Right cardiac atrium (tissue), 5 donors: Measurements from ENCODE around the gene SSBP4. TPM values are rescaled to one million over a fixed set of nuclear protein-coding genes. Genes with fewer than 3 reads are reported as not detected.
A peak's percentile ranks its signal among the peaks of the same experiment; 100 is the strongest.
"Not testable (repeated sequence)": the region's sequence is repeated elsewhere in the genome, so short reads cannot be mapped to it uniquely, and the experiment has no call there.

Experiments
- ATAC-seq, 2 donors: fragments of 200-7000 bp; cut with Tn5 transposase; one replicate each; pipeline versions ENCODE4 v1.8.0 to v1.9.1; 2020; ENCODE audit warnings: moderate library complexity in 2 of 2, mild to moderate bottlenecking in 1 of 2
- DNase-seq, 3 donors: peaks; one replicate each; pipeline ENCODE4 v3.0.0-alpha.2; 2020
- H3K27ac ChIP-seq: one replicate; pipeline ENCODE4 v1.5.1; 2013; ENCODE audit warnings: mild to moderate bottlenecking, low read length, control low read depth, moderate library complexity
- H3K27me3 ChIP-seq: one replicate; pipeline ENCODE4 v1.6.1; 2013; ENCODE audit not compliant: control insufficient read depth, insufficient read depth
- H3K4me1 ChIP-seq: one replicate; pipeline ENCODE4 v1.6.1; 2013; ENCODE audit warnings: low read length; ENCODE audit not compliant: control insufficient read depth, insufficient read depth
- H3K4me3 ChIP-seq: one replicate; pipeline ENCODE4 v1.5.1; 2013; ENCODE audit warnings: low read length, control low read depth
- H3K9me3 ChIP-seq: one replicate; pipeline ENCODE4 v1.6.1; 2013; ENCODE audit warnings: low read length; ENCODE audit not compliant: control insufficient read depth
- WGBS: extraction: QIAGEN DNeasy Blood & Tissue Kit; methylation state at CpG from one replicate; pipeline ENCODE4 v1.1.7; 2013; 5-methylcytosine and 5-hydroxymethylcytosine counted together
- intact Hi-C, 4 donors: fragments of 100-400 bp; cut with DNase I; formaldehyde crosslinking; loops; one replicate each; pipeline versions ENCODE4 v1.11.0 to v1.14.0; 2022 to 2023
- long read RNA-seq, 4 donors: library from polyadenylated mRNA; unstranded; transcript quantifications; one replicate each; pipeline ENCODE4 v2.0.0, GENCODE V29; 2020 to 2021
- polyA plus RNA-seq: library from polyadenylated mRNA; stranded (reverse); fragments of 200-250 nt; gene quantifications from one replicate; pipeline ENCODE4 v1.2.3, GENCODE V29; 2013
- total RNA-seq, 4 donors: library from RNA; stranded (reverse); fragmentation: NEBNext Ultra II Directional; extraction: Animal tissue kit (Norgen Biotek cat#: 25700); gene quantifications; one replicate each; pipeline ENCODE4 v1.2.1, GENCODE V29; 2021
- donor health status: healthy with polysubstance abuse.
- donor health status: DM: no; HTN: yes; CAD: no.
- donor health status: DM: no; HTN: no; CAD: no.
- donor health status: DM: no; HTN: yes; CAD: no; lungs with severe emphysema.
- donor health status: DM: yes; HTN: yes; CAD: no.

Gene SSBP4
- total RNA-seq (10 to 100 TPM; 32.7 to 40.0 (median 37.8) TPM), polyA plus RNA-seq (36.2 TPM)
- long read RNA-seq, donor 1, transcript SSBP4-201 (18 exons, 1,768 nt): minor isoform, 9 of 100 reads
- long read RNA-seq, donor 1, transcript SSBP4-202 (17 exons, 1,721 nt): major isoform, 30 of 100 reads
- long read RNA-seq, donor 1, partial matches to known transcripts: 11 of 100 reads
- long read RNA-seq, donor 1, other reads (novel, unspliced or antisense): 45 of 100 reads
- long read RNA-seq, donor 2, transcript SSBP4-201 (18 exons, 1,768 nt): minor isoform, 5 of 62 reads
- long read RNA-seq, donor 2, transcript SSBP4-202 (17 exons, 1,721 nt): major isoform, 11 of 62 reads
- long read RNA-seq, donor 2, partial matches to known transcripts: 11 of 62 reads
- long read RNA-seq, donor 2, other reads (novel, unspliced or antisense): 34 of 62 reads
- long read RNA-seq, donor 3, partial matches to known transcripts: 6 of 12 reads
- long read RNA-seq, donor 3, other reads (novel, unspliced or antisense): 1 of 12 reads
- long read RNA-seq, donor 4, transcript SSBP4-202 (17 exons, 1,721 nt): major isoform, 12 of 39 reads
- long read RNA-seq, donor 4, partial matches to known transcripts: 10 of 39 reads
- long read RNA-seq, donor 4, other reads (novel, unspliced or antisense): 14 of 39 reads

- Histone ChIP-seq H3K4me1 (peaks cover 12% of the 10 kb centered on the region), H3K27ac (peak within 1 kb of the TSS; percentile 62), H3K27me3 (no peaks in the 10 kb centered on the region), H3K4me3 (peak within 1 kb of the TSS; percentile 69), H3K9me3 (no peaks in the 10 kb centered on the region)
- ATAC-seq: peak in 1 of 2 donors; percentile 5
- intact Hi-C loops: loop anchor here in 2 of 4 donors (10.0 kb wide), 2 partner anchors 144 to 214 kb away; partner anchors contain the start of genes RAB3A (in 2 of the 2) and IQCN (in 1 of the 2)
- peak; percentile 77 to 93 (median 93) for DNase-seq
- WGBS: under 1% methylated on average over 78 of the region's 80 CpGs
These were observed at the start of gene SSBP4 for GRCh38 chr19:18419195-18419698. Gene SSBP4 (plus strand): TSS chr19:18419398. CDS start chr19:18419649, 251 bp downstream.

GRCh38 chr19:18373407-18373891 lies 45.7 kb upstream of the SSBP4 start:
- ATAC-seq (no peak), DNase-seq (no peak)
- peaks cover 11% of the 10 kb centered on the region for H3K4me1 ChIP-seq
- no peaks in the 10 kb centered on the region for H3K9me3 ChIP-seq
- H3K27me3 ChIP-seq: no peaks in the 10 kb centered on the region
- WGBS: 59% methylated on average over 4 of the region's 4 CpGs
- intact Hi-C loops: no loop called here
- H3K4me3 ChIP-seq: no peak overlapping the region
- peak overlapping the region; percentile 19 for H3K27ac ChIP-seq

GRCh38 chr19:18373892-18374629 lies 45.1 kb upstream of the SSBP4 start:
- H3K27ac ChIP-seq: peak overlapping the region; percentile 43
- H3K4me1 ChIP-seq: peaks cover 11% of the 10 kb centered on the region
- DNase-seq: peak; percentile 94 to 95 (median 95)
- intact Hi-C loops: no loop called here
- 26% methylated on average over 17 of the region's 17 CpGs for WGBS
- ATAC-seq: peak; percentile 94 to 97
- H3K27me3 ChIP-seq: no peaks in the 10 kb centered on the region
- H3K4me3 ChIP-seq: no peak overlapping the region
- H3K9me3 ChIP-seq: no peaks in the 10 kb centered on the region

- no peak for ATAC-seq
- DNase-seq: no peak
- 88% methylated on average over 6 of the region's 6 CpGs for WGBS
- no peak overlapping the region for H3K4me3 ChIP-seq
- intact Hi-C loops: no loop called here
- H3K27ac ChIP-seq: no peak overlapping the region
- no peaks in the 10 kb centered on the region for H3K9me3 ChIP-seq
- peaks cover 14% of the 10 kb centered on the region for H3K4me1 ChIP-seq
- H3K27me3 ChIP-seq: no peaks in the 10 kb centered on the region
These were observed 42.2 kb upstream of the SSBP4 start for GRCh38 chr19:18377026-18377425.

- peaks cover 3% of the 10 kb centered on the region for H3K4me1 ChIP-seq
- H3K9me3 ChIP-seq: no peaks in the 10 kb centered on the region
- ATAC-seq (peak; percentile 78 to 82), DNase-seq (peak; percentile 87 to 94 (median 89))
- no peak overlapping the region for H3K4me3 ChIP-seq
- 36% methylated on average over 22 of the region's 22 CpGs for WGBS
- peak overlapping the region; percentile 39 for H3K27ac ChIP-seq
- intact Hi-C loops: no loop called here
- H3K27me3 ChIP-seq: no peaks in the 10 kb centered on the region
These were observed 39.1 kb upstream of the SSBP4 start for GRCh38 chr19:18379803-18380747.

GRCh38 chr19:18380843-18381242 lies 38.4 kb upstream of the SSBP4 start:
- H3K27me3 ChIP-seq: no peaks in the 10 kb centered on the region
- DNase-seq: no peak
- 87% methylated on average over 3 of the region's 3 CpGs for WGBS
- H3K4me1 ChIP-seq: peaks cover 3% of the 10 kb centered on the region
- intact Hi-C loops: no loop called here
- no peak overlapping the region for H3K4me3 ChIP-seq
- no peaks in the 10 kb centered on the region for H3K9me3 ChIP-seq
- H3K27ac ChIP-seq: peak overlapping the region; percentile 39
- no peak for ATAC-seq

- intact Hi-C loops, ATAC-seq, H3K27ac ChIP-seq, H3K4me1 ChIP-seq, H3K9me3 ChIP-seq, H3K27me3 ChIP-seq, DNase-seq, H3K4me3 ChIP-seq: not testable (repeated sequence)
- 94% methylated on average over 11 of the region's 11 CpGs for WGBS
These were observed 35.6 kb upstream of the SSBP4 start for GRCh38 chr19:18383622-18384021.

GRCh38 chr19:18384775-18385174 lies 34.4 kb upstream of the SSBP4 start:
- no peak overlapping the region for H3K27ac ChIP-seq
- peaks cover 3% of the 10 kb centered on the region for H3K4me1 ChIP-seq
- WGBS: 77% methylated on average over 7 of the region's 7 CpGs
- no peaks in the 10 kb centered on the region for H3K27me3 ChIP-seq
- no peak for DNase-seq
- ATAC-seq: no peak
- no peaks in the 10 kb centered on the region for H3K9me3 ChIP-seq
- H3K4me3 ChIP-seq: no peak overlapping the region
- intact Hi-C loops: no loop called here

- 91% methylated on average over 3 of the region's 3 CpGs for WGBS
- no peaks in the 10 kb centered on the region for H3K27me3 ChIP-seq
- no peak overlapping the region for H3K4me3 ChIP-seq
- H3K9me3 ChIP-seq: no peaks in the 10 kb centered on the region
- H3K4me1 ChIP-seq: peaks cover under 1% of the 10 kb centered on the region
- intact Hi-C loops: no loop called here
- no peak overlapping the region for H3K27ac ChIP-seq
- DNase-seq (no peak), ATAC-seq (no peak)
These were observed 33.9 kb upstream of the SSBP4 start for GRCh38 chr19:18385359-18385674.
